GM23338 (cell line): ENCODE results near the gene EVX2. TPM values are rescaled to one million over a fixed set of nuclear protein-coding genes. Genes with fewer than 3 reads are reported as not detected.

Source experiments
- ATAC-seq: fragments of 200-7000 bp; cut with Tn5 transposase; 3 replicates; pipeline ENCODE4 v1.9.1; 2020
- DNase-seq: peaks from one replicate; pipeline ENCODE4 v3.0.0-alpha.2; 2015; ENCODE audit warnings: low spot score
- H2AFZ ChIP-seq: fragments of 200-600 bp; sonication (generic); 2 replicates; pipeline ENCODE4 v1.8.0; 2016; ENCODE audit warnings: antibody characterized with exemption, mild to moderate bottlenecking, moderate library complexity
- H3F3A ChIP-seq: fragments of 200-600 bp; sonication (generic); replicated peaks from 2 replicates; pipeline ENCODE4 v1.8.0; 2017; ENCODE audit warnings: antibody characterized with exemption, mixed run types, low read depth
- H3K27ac ChIP-seq: fragments of 200-600 bp; sonication (generic); 2 replicates; pipeline ENCODE4 v1.6.1; 2016; ENCODE audit warnings: low read depth
- H3K27me3 ChIP-seq: fragments of 200-600 bp; sonication (generic); 2 replicates; pipeline ENCODE4 v1.8.0; 2016; ENCODE audit warnings: mild to moderate bottlenecking, mixed run types, moderate library complexity; ENCODE audit not compliant: insufficient read depth
- H3K36me3 ChIP-seq: fragments of 200-600 bp; sonication (generic); 2 replicates; pipeline ENCODE4 v1.8.0; 2016; ENCODE audit warnings: mild to moderate bottlenecking; ENCODE audit not compliant: insufficient read depth
- H3K4me1 ChIP-seq: fragments of 200-600 bp; sonication (generic); 2 replicates; pipeline ENCODE4 v1.8.0; 2016; ENCODE audit warnings: mild to moderate bottlenecking, moderate library complexity; ENCODE audit not compliant: insufficient read depth
- H3K4me2 ChIP-seq: fragments of 200-600 bp; sonication (generic); 2 replicates; pipeline ENCODE4 v1.7.1; 2017; ENCODE audit warnings: mixed run types
- H3K4me3 ChIP-seq: fragments of 200-600 bp; sonication (generic); 2 replicates; pipeline ENCODE4 v1.6.1; 2016; ENCODE audit warnings: mixed run types
- H3K79me2 ChIP-seq: fragments of 200-600 bp; sonication (generic); replicated peaks from 2 replicates; pipeline ENCODE4 v1.8.0; 2017; ENCODE audit warnings: mild to moderate bottlenecking; ENCODE audit not compliant: insufficient read depth
- H3K9me2 ChIP-seq: fragments of 200-600 bp; sonication (generic); 2 replicates; pipeline ENCODE4 v1.8.0; 2017; ENCODE audit not compliant: insufficient read depth
- H4K20me1 ChIP-seq: fragments of 200-600 bp; sonication (generic); replicated peaks from 2 replicates; pipeline ENCODE4 v1.8.0; 2017; ENCODE audit warnings: mild to moderate bottlenecking; ENCODE audit not compliant: insufficient read depth
- H3K27ac Mint-ChIP-seq: 2 replicates; pipeline ENCODE4 v1.8.0; 2020; ENCODE audit warnings: inconsistent platforms, mild to moderate bottlenecking, moderate library complexity, mixed read lengths
- H3K27me3 Mint-ChIP-seq: 3 replicates; pipeline ENCODE4 v1.8.0; 2022; ENCODE audit warnings: low read depth, mild to moderate bottlenecking, moderate library complexity, mixed read lengths, inconsistent platforms; ENCODE audit not compliant: insufficient read depth, poor library complexity
- H3K36me3 Mint-ChIP-seq: 3 replicates; pipeline ENCODE4 v1.8.0; 2021; ENCODE audit warnings: low read depth, mild to moderate bottlenecking, inconsistent platforms, moderate library complexity, mixed read lengths
- H3K4me1 Mint-ChIP-seq: 3 replicates; pipeline ENCODE4 v1.8.0; 2020; ENCODE audit warnings: mild to moderate bottlenecking, inconsistent platforms, mixed read lengths
- H3K4me3 Mint-ChIP-seq: 3 replicates; pipeline ENCODE4 v1.8.0; 2021; ENCODE audit warnings: moderate library complexity, mild to moderate bottlenecking, inconsistent platforms, mixed read lengths
- H3K9me3 Mint-ChIP-seq: 3 replicates; pipeline ENCODE4 v1.8.0; 2020; ENCODE audit warnings: moderate library complexity, mild to moderate bottlenecking, inconsistent platforms, mixed read lengths
- CTCF ChIP-seq, 2 experiments: fragments of 200-600 bp in 1 of 2; sonication (generic) in 1 of 2; conservative IDR thresholded peaks; 2 replicates each; pipeline versions ENCODE4 v1.5.1 to v1.6.1; 2016 to 2017; ENCODE audit warnings: antibody characterized with exemption in 2 of 2, low read depth in 2 of 2, mild to moderate bottlenecking in 2 of 2, moderate library complexity in 1 of 2
- EZH2 ChIP-seq: fragments of 200-600 bp; sonication (generic); IDR thresholded peaks from one replicate; pipeline ENCODE4 v1.8.0; 2017; ENCODE audit warnings: antibody characterized with exemption, mild to moderate bottlenecking, low read depth; ENCODE audit not compliant: unreplicated experiment
- EZH2phosphoT487 ChIP-seq: fragments of 200-600 bp; sonication (generic); IDR thresholded peaks from one replicate; pipeline ENCODE4 v1.8.1; 2018; ENCODE audit warnings: antibody characterized with exemption; ENCODE audit not compliant: unreplicated experiment
- JUNB ChIP-seq: IDR thresholded peaks from one replicate; pipeline ENCODE4 v1.6.1; 2016; ENCODE audit warnings: antibody characterized with exemption; ENCODE audit not compliant: unreplicated experiment
- NANOG ChIP-seq: IDR thresholded peaks from 2 replicates; pipeline ENCODE4 v1.6.1; 2016; ENCODE audit warnings: antibody characterized with exemption, borderline replicate concordance
- POLR2AphosphoS5 ChIP-seq: IDR thresholded peaks from 2 replicates; pipeline ENCODE4 v1.6.1; 2016; ENCODE audit warnings: antibody characterized with exemption, low read depth
- REST ChIP-seq: IDR thresholded peaks from one replicate; pipeline ENCODE4 v1.6.1; 2018; ENCODE audit warnings: antibody characterized with exemption; ENCODE audit not compliant: unreplicated experiment
- STAT1 ChIP-seq: IDR thresholded peaks from one replicate; pipeline ENCODE4 v1.6.1; 2016; ENCODE audit warnings: antibody characterized with exemption; ENCODE audit not compliant: unreplicated experiment
- ZNF114 ChIP-seq: fragments of 250-450 bp; sonication (Bioruptor Pico); IDR thresholded peaks from 2 replicates; pipeline ENCODE4 v1.5.0; 2020; ENCODE audit warnings: mild to moderate bottlenecking, moderate library complexity
- ZNF462 ChIP-seq: fragments of 250-450 bp; sonication (Bioruptor Pico); IDR thresholded peaks from 2 replicates; pipeline ENCODE4 v1.5.0; 2020; ENCODE audit warnings: mild to moderate bottlenecking, moderate library complexity
- polyA plus RNA-seq: library from polyadenylated mRNA; unstranded; fragments of >200 nt; fragmentation: Nextera tagmentation; extraction: Ambion mirVana; gene quantifications from 2 replicates; pipeline ENCODE4 v1.2.1, GENCODE V29; 2016
- total RNA-seq: library from RNA; depleted of rRNA; stranded (reverse); fragments of >200 nt; shearing (Covaris generic); gene quantifications from 2 replicates; pipeline ENCODE4 v1.2.3, GENCODE V29; 2014

Gene EVX2
- total and polyA plus RNA-seq, 2 experiments from 2014 or later, result 0.03 TPM; not detected in 1

GRCh38 chr2:176076063-176076462, 7.7 kb downstream of the EVX2 start:
- no peak overlapping the region for H2AFZ ChIP-seq
- ATAC-seq (no peak), DNase-seq (no peak)
- no peaks in the 10 kb centered on the region for H3K9me2 ChIP-seq
- TF ChIP-seq STAT1, result no peak
- peak; percentile 54 for TF ChIP-seq EZH2
- H3K36me3 ChIP-seq, result no peaks in the 10 kb centered on the region
- Mint-ChIP-seq H3K27me3 (peaks cover 96% of the 10 kb centered on the region), H3K4me3 (no peak overlapping the region), H3K36me3 (peaks cover 1% of the 10 kb centered on the region; the same call in 2 of the 3 replicates), H3K9me3 (peaks cover 2% of the 10 kb centered on the region; the same call in 1 of the 3 replicates), H3K27ac (no peak overlapping the region), H3K4me1 (peaks cover 33% of the 10 kb centered on the region)
- H3K4me2 ChIP-seq, result no peak overlapping the region
- H4K20me1 ChIP-seq, result peaks cover 34% of the 10 kb centered on the region
- no peak overlapping the region for H3K27ac ChIP-seq
- H3K27me3 ChIP-seq, result peaks cover 98% of the 10 kb centered on the region
- H3K4me3 ChIP-seq, result no peak overlapping the region
- peaks cover 25% of the 10 kb centered on the region for H3K4me1 ChIP-seq
- no peaks in the 10 kb centered on the region for H3K79me2 ChIP-seq
- peaks cover 28% of the 10 kb centered on the region for H3F3A ChIP-seq

- peaks cover 34% of the 10 kb centered on the region for H4K20me1 ChIP-seq
- H3K4me2 ChIP-seq, result 0 out of 2 replicates have a peak overlapping the region, but pooled peaks have one; percentile 27
- Mint-ChIP-seq H3K4me3 (peak overlapping the region; percentile 43; the same call in 2 of the 3 replicates), H3K4me1 (peaks cover 30% of the 10 kb centered on the region), H3K9me3 (no peaks in the 10 kb centered on the region; the same call in 2 of the 3 replicates), H3K36me3 (no peaks in the 10 kb centered on the region; the same call in 2 of the 3 replicates), H3K27me3 (peaks cover 96% of the 10 kb centered on the region), H3K27ac (no peak overlapping the region)
- peaks cover 22% of the 10 kb centered on the region; the same call in 1 of the 2 replicates for H3K4me1 ChIP-seq
- H3K36me3 ChIP-seq, result no peaks in the 10 kb centered on the region
- no peak overlapping the region for H3K4me3 ChIP-seq
- H3K9me2 ChIP-seq, result no peaks in the 10 kb centered on the region
- H3K27ac ChIP-seq, result no peak overlapping the region
- peaks cover 98% of the 10 kb centered on the region for H3K27me3 ChIP-seq
- DNase-seq (peak; percentile 87), ATAC-seq (no peak)
- no peak overlapping the region for H2AFZ ChIP-seq
- no peaks in the 10 kb centered on the region for H3K79me2 ChIP-seq
- peaks cover 25% of the 10 kb centered on the region for H3F3A ChIP-seq
- no peak for TF ChIP-seq ZNF114 (CRISPR knock-in tag)
- TF ChIP-seq ZNF462 (CRISPR knock-in tag), result no peak
- TF ChIP-seq EZH2phosphoT487, result no peak
- no peak for TF ChIP-seq NANOG
- TF ChIP-seq EZH2, result no peak
- no peak for TF ChIP-seq CTCF (conservative IDR thresholded peaks at IDR 0.05; ENCODE audit: low read depth in 2 of 2)
- TF ChIP-seq JUNB, result no peak
- no peak for TF ChIP-seq POLR2AphosphoS5
- no peak for TF ChIP-seq REST
- no peak for TF ChIP-seq STAT1
These were observed 8.3 kb downstream of the EVX2 start for GRCh38 chr2:176075481-176075880.
